ENCODE results near the gene ZSCAN26.

ZSCAN26 gene

GRCh38 chr6:28323813-28324424 lies 57.0 kb downstream of the ZSCAN26 start:
- no peak for DNase-seq

- DNase-seq: no peak
Observed at GRCh38 chr6:28326371-28326948, 59.5 kb downstream of the ZSCAN26 start.

Data from inflammatory macrophage (primary cell).